OCI-LY7 (cell line): ENCODE results near the gene C2CD3.

Source experiments
- CTCF ChIP-seq: fragments of 200-600 bp; sonication (generic); conservative IDR thresholded peaks from 2 replicates; pipeline ENCODE4 v1.5.1; 2014; ENCODE audit warnings: mild to moderate bottlenecking, antibody characterized with exemption, low read length, moderate library complexity, mixed read lengths
- EZH2phosphoT487 ChIP-seq: fragments of 200-600 bp; sonication (generic); IDR thresholded peaks from 2 replicates; pipeline ENCODE4 v1.6.1; 2018; ENCODE audit warnings: low read depth, borderline replicate concordance, mild to moderate bottlenecking, mixed run types, antibody characterized with exemption, low read length, moderate library complexity, mixed read lengths

GRCh38 chr11:74102321-74102720 lies 68.5 kb downstream of the C2CD3 start:
- TF ChIP-seq CTCF, result no peak
- TF ChIP-seq EZH2phosphoT487, result no peak
